NCI-H2171 (cell line): ENCODE results near the gene PIK3CD.
"Not testable (repeated sequence)": the region's sequence is repeated elsewhere in the genome, so short reads cannot be mapped to it uniquely, and the experiment has no call there.

ENCODE experiments used
- DNase-seq: peaks from one replicate; lab custom pipeline; 2025; lab: John Stamatoyannopoulos, UW

The PIK3CD gene

GRCh38 chr1:9654834-9655723 is 3.5 kb downstream of the PIK3CD start:
- peak; percentile 19 for DNase-seq

- DNase-seq, result no peak
Observed at GRCh38 chr1:9655836-9656235, 4.3 kb downstream of the PIK3CD start.

GRCh38 chr1:9657521-9658032 is 6.0 kb downstream of the PIK3CD start:
- no peak for DNase-seq

GRCh38 chr1:9658199-9658598 is 6.7 kb downstream of the PIK3CD start:
- DNase-seq, result no peak

GRCh38 chr1:9659328-9659727 is 7.8 kb downstream of the PIK3CD start:
- no peak for DNase-seq

- no peak for DNase-seq
Observed at GRCh38 chr1:9663257-9663656, 11.7 kb downstream of the PIK3CD start.

- DNase-seq, result no peak
Observed at GRCh38 chr1:9665193-9665592, 13.7 kb downstream of the PIK3CD start.

GRCh38 chr1:9668080-9668479 is 16.5 kb downstream of the PIK3CD start:
- DNase-seq, result no peak

- DNase-seq, result no peak
Observed at GRCh38 chr1:9670085-9670484, 18.6 kb downstream of the PIK3CD start.

GRCh38 chr1:9671377-9672140 is 20.0 kb downstream of the PIK3CD start:
- DNase-seq, result no peak

- DNase-seq, result no peak
Observed at GRCh38 chr1:9672444-9672843, 20.9 kb downstream of the PIK3CD start.

GRCh38 chr1:9675393-9675792 is 23.9 kb downstream of the PIK3CD start:
- no peak for DNase-seq

- DNase-seq, result not testable (repeated sequence)
Observed at GRCh38 chr1:9676128-9676527, 24.6 kb downstream of the PIK3CD start.

- no peak for DNase-seq
Observed at GRCh38 chr1:9676815-9677393, 25.4 kb downstream of the PIK3CD start.

GRCh38 chr1:9680091-9680490 is 28.6 kb downstream of the PIK3CD start:
- DNase-seq, result no peak

GRCh38 chr1:9680828-9681227 is 29.3 kb downstream of the PIK3CD start:
- no peak for DNase-seq

GRCh38 chr1:9684801-9685200 is 33.3 kb downstream of the PIK3CD start:
- no peak for DNase-seq

GRCh38 chr1:9687120-9687873 is 35.8 kb downstream of the PIK3CD start:
- DNase-seq, result peak; percentile 76

GRCh38 chr1:9687874-9688582 is 36.5 kb downstream of the PIK3CD start:
- no peak for DNase-seq

- no peak for DNase-seq
Observed at GRCh38 chr1:9688599-9688998, 37.1 kb downstream of the PIK3CD start.

- DNase-seq, result peak; percentile 66
Observed at GRCh38 chr1:9689011-9689706, 37.6 kb downstream of the PIK3CD start.
